Immature natural killer cell (primary cell): ENCODE measurements around the gene ACTG2. TPM values are rescaled to one million over a fixed set of nuclear protein-coding genes. Genes with fewer than 3 reads are reported as not detected.
"Not testable (repeated sequence)": the region's sequence is repeated elsewhere in the genome, so short reads cannot be mapped to it uniquely, and the experiment has no call there.

Experiments used
- DNase-seq, 3 donors: peaks; one replicate each; pipeline ENCODE4 v3.0.0; 2022; ENCODE audit warnings: mixed read lengths in 1 of 3
- H3K27ac Mint-ChIP-seq, 6 donors: one replicate each; pipeline ENCODE4 v1.8.0; 2020; ENCODE audit warnings: mixed read lengths in 6 of 6, mild to moderate bottlenecking in 5 of 6, inconsistent platforms in 4 of 6, moderate library complexity in 3 of 6
- H3K27me3 Mint-ChIP-seq, 3 donors: one replicate each; pipeline ENCODE4 v1.8.0; 2020 to 2021; ENCODE audit warnings: low read depth in 3 of 3, mild to moderate bottlenecking in 3 of 3, mixed read lengths in 3 of 3, moderate library complexity in 3 of 3, inconsistent platforms in 1 of 3
- H3K36me3 Mint-ChIP-seq, 3 donors: one replicate each; pipeline ENCODE4 v1.8.0; 2020; ENCODE audit warnings: mixed read lengths in 3 of 3, inconsistent platforms in 2 of 3, mild to moderate bottlenecking in 2 of 3
- H3K4me1 Mint-ChIP-seq, 2 donors: one replicate each; pipeline ENCODE4 v1.8.0; 2020; ENCODE audit warnings: inconsistent platforms in 2 of 2, mild to moderate bottlenecking in 2 of 2, mixed read lengths in 2 of 2, moderate library complexity in 1 of 2
- H3K4me3 Mint-ChIP-seq, 5 donors: one replicate each; pipeline ENCODE4 v1.8.0; 2020; ENCODE audit warnings: mild to moderate bottlenecking in 5 of 5, mixed read lengths in 5 of 5, inconsistent platforms in 3 of 5, moderate library complexity in 3 of 5
- H3K9me3 Mint-ChIP-seq, 6 donors: one replicate each; pipeline ENCODE4 v1.8.0; 2020; ENCODE audit warnings: mild to moderate bottlenecking in 6 of 6, mixed read lengths in 6 of 6, inconsistent platforms in 4 of 6, moderate library complexity in 3 of 6
- polyA plus RNA-seq, 3 donors: library from polyadenylated mRNA; unstranded; fragments of 300-500 nt; fragmentation: Illumina TruSeq; gene quantifications; one replicate each; pipeline ENCODE4 v1.2.3, GENCODE V29; 2021

ACTG2 gene
- not detected for polyA plus RNA-seq

DNA sequence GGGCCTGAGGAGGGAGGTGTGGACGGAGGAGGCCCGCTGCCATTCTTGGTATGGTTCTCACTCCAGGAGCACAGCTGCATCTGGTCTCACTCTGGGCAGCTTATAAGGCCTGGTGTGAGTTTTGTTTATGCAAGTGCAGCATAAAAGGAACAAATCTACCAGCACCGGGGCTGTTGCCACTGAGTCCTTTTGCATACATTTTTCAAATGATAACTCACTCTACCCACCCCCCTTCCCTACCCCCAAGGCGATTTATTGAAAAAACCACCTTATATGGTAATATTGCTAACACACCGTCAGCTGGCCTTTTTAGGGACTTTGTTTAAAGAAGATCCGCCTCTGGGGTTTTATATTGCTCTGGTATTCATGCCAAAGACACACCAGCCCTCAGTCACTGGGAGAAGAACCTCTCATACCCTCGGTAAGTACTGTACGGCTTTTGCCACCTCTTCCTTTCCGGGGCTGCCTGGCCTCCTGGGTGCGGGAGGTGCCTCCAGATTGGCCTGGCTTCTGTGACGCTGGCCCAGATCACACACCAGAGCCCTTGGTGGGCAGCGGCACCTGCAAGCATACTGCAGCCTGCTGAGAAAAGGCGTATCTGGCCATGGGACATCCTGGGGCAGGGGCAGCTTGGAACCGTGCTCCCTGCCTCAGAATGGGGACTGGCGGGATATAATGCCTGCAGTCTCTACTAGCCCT is at the start of gene ACTG2:
ACTG2 (plus strand) TSS at position 378 of the 699 bp plus-strand sequence. CDS start 8,304 bp downstream, outside the sequence.
- Mint-ChIP-seq H3K27me3 (peaks cover 0 to 7% (median 2%) of the 10 kb centered on the region in 3 donors), H3K9me3 (no peaks in the 10 kb centered on the region), H3K4me3 (no peak within 1 kb of the TSS), H3K27ac (peak within 1 kb of the TSS in 2 of 6 donors; percentile 34 to 66), H3K36me3 (no peaks in the 10 kb centered on the region), H3K4me1 (peaks cover 24 to 30% of the 10 kb centered on the region in 2 donors)
- DNase-seq = no peak

DNA sequence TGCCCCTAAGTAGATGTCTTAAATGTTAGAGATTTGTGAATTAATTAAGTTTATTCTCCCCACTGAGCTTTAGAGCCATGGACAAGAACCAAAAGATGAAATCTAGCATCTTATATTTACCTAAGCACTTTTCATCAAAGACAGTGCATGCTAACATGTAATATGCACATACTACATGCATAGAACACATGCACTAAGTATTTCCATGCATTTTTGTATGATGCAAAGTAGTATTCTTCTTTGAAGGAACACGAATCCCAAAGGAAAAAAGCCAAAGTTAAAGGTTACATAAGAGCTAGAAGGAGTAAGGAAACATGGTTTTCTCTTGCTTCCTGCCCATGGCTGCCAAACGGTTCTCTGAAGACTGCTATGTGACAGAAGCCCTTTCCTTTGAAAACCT is 48.7 kb upstream of the ACTG2 start:
- peaks cover 13 to 15% of the 10 kb centered on the region in 2 donors for H3K4me1 Mint-ChIP-seq
- no peak overlapping the region for H3K27ac Mint-ChIP-seq
- no peak overlapping the region for H3K4me3 Mint-ChIP-seq
- no peaks in the 10 kb centered on the region for H3K9me3 Mint-ChIP-seq
- peaks cover 17 to 39% (median 30%) of the 10 kb centered on the region in 3 donors for H3K36me3 Mint-ChIP-seq
- H3K27me3 Mint-ChIP-seq = no peaks in the 10 kb centered on the region
- no peak for DNase-seq

DNA sequence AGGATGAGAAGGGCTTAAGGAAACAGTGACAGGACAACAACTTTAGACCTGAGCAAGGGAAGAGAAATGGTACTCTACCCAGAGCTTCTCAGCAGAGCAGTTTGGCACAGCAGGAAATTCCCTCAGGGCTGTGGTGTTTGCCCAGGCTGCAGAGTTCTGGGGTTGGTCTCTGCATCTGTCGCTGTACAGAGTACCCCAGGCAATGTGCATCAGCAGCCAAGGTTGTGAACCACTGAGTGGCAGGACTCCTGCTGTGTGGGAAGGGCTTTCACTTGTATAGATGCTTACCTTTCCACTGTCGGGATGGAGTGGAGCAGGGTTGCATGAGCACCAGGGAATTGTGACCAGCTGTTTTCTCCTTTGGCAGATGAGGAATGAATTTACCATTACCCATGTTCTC is 42.8 kb upstream of the ACTG2 start:
- Mint-ChIP-seq H3K9me3 (no peaks in the 10 kb centered on the region), H3K4me1 (no peaks in the 10 kb centered on the region), H3K4me3 (no peak overlapping the region), H3K36me3 (peaks cover 21 to 59% (median 32%) of the 10 kb centered on the region in 3 donors), H3K27me3 (peaks cover 0 to 3% (median 0%) of the 10 kb centered on the region in 3 donors), H3K27ac (no peak overlapping the region)
- no peak for DNase-seq

- Mint-ChIP-seq H3K4me3 (no peak overlapping the region), H3K4me1 (no peaks in the 10 kb centered on the region), H3K27me3 (peaks cover 0 to 3% (median 0%) of the 10 kb centered on the region in 3 donors), H3K9me3 (no peaks in the 10 kb centered on the region), H3K27ac (peak overlapping the region in 2 of 6 donors; percentile 25 to 51), H3K36me3 (peaks cover 23 to 62% (median 34%) of the 10 kb centered on the region in 3 donors)
- DNase-seq = no peak
Observed at GRCh38 chr2:73851274-73851673, 41.5 kb upstream of the ACTG2 start.

DNA sequence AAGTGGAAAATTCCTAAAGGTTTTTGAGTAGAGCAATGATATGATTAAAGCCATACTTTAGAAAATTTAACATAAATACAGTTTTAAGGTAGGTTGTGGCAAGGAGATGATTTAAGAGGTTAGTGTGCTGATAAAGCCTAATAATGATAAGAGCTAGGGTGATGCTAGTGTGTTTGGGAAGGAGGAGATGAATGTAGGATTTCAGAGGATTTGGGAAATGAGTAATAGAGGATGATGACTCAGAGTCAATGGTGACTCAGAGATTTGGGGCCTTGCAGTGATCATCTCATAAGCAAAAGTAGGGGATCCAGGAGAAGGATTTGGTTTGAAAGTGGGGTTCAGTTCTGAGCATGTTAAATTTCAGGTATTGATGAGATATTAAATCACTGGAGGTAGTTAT is 40.8 kb upstream of the ACTG2 start:
- Mint-ChIP-seq H3K4me3 (no peak overlapping the region), H3K27ac (no peak overlapping the region), H3K4me1 (no peaks in the 10 kb centered on the region), H3K9me3 (no peaks in the 10 kb centered on the region), H3K36me3 (peaks cover 30 to 64% (median 40%) of the 10 kb centered on the region in 3 donors), H3K27me3 (peaks cover 0 to 3% (median under 1%) of the 10 kb centered on the region in 3 donors)
- DNase-seq = no peak

- H3K9me3 Mint-ChIP-seq = no peaks in the 10 kb centered on the region
- peak overlapping the region in 1 of 6 donors; percentile 16 for H3K27ac Mint-ChIP-seq
- no peak overlapping the region for H3K4me3 Mint-ChIP-seq
- no peaks in the 10 kb centered on the region for H3K4me1 Mint-ChIP-seq
- H3K27me3 Mint-ChIP-seq = peaks cover 0 to 2% (median 0%) of the 10 kb centered on the region in 3 donors
- no peak for DNase-seq
- peaks cover 35 to 62% (median 36%) of the 10 kb centered on the region in 3 donors for H3K36me3 Mint-ChIP-seq
Observed at GRCh38 chr2:73855526-73855925, 37.3 kb upstream of the ACTG2 start.

DNA sequence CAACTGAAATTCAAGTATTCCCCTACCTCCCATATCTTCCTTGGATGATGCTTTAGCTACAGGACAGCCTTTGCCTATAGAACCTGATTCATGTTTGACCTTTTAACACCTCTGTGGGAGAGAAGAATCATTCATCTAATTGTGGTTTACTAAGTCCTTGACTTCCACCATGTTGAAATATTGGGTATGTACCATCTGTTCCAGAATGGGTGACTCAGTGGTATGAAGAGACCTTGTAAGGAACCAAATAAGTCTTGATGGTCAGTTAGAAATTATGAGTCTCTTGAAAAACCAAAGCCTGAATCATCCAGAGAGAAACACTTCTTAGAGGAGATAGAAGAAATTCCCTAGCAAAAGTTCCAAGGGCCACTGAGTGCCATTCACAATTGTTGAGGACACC is 36.6 kb upstream of the ACTG2 start:
- no peak overlapping the region for H3K4me3 Mint-ChIP-seq
- H3K9me3 Mint-ChIP-seq = no peaks in the 10 kb centered on the region
- H3K36me3 Mint-ChIP-seq = peaks cover 36 to 63% (median 36%) of the 10 kb centered on the region in 3 donors
- no peak overlapping the region for H3K27ac Mint-ChIP-seq
- peaks cover 0 to 2% (median 0%) of the 10 kb centered on the region in 3 donors for H3K27me3 Mint-ChIP-seq
- no peaks in the 10 kb centered on the region for H3K4me1 Mint-ChIP-seq
- DNase-seq = no peak

- no peak for DNase-seq
- peaks cover 41 to 72% (median 53%) of the 10 kb centered on the region in 3 donors for H3K36me3 Mint-ChIP-seq
- H3K9me3 Mint-ChIP-seq = no peaks in the 10 kb centered on the region
- no peaks in the 10 kb centered on the region for H3K4me1 Mint-ChIP-seq
- H3K27me3 Mint-ChIP-seq = peaks cover 0 to 2% (median 0%) of the 10 kb centered on the region in 3 donors
- H3K27ac Mint-ChIP-seq = no peak overlapping the region
- no peak overlapping the region for H3K4me3 Mint-ChIP-seq
Observed at GRCh38 chr2:73859721-73860586, 32.9 kb upstream of the ACTG2 start.

GRCh38 chr2:73862987-73863386 is 29.8 kb upstream of the ACTG2 start:
- Mint-ChIP-seq H3K27ac (no peak overlapping the region), H3K4me3 (no peak overlapping the region), H3K36me3 (peaks cover 25 to 55% (median 44%) of the 10 kb centered on the region in 3 donors), H3K9me3 (no peaks in the 10 kb centered on the region), H3K27me3 (no peaks in the 10 kb centered on the region), H3K4me1 (no peaks in the 10 kb centered on the region)
- no peak for DNase-seq

- Mint-ChIP-seq H3K4me1 (no peaks in the 10 kb centered on the region), H3K36me3 (peaks cover 18 to 41% (median 32%) of the 10 kb centered on the region in 3 donors), H3K4me3 (no peak overlapping the region), H3K9me3 (no peaks in the 10 kb centered on the region), H3K27ac (peak overlapping the region in 1 of 6 donors; percentile 34), H3K27me3 (peaks cover 0 to 2% (median 0%) of the 10 kb centered on the region in 3 donors)
- no peak for DNase-seq
Observed at GRCh38 chr2:73868204-73868978, 24.4 kb upstream of the ACTG2 start.

DNA sequence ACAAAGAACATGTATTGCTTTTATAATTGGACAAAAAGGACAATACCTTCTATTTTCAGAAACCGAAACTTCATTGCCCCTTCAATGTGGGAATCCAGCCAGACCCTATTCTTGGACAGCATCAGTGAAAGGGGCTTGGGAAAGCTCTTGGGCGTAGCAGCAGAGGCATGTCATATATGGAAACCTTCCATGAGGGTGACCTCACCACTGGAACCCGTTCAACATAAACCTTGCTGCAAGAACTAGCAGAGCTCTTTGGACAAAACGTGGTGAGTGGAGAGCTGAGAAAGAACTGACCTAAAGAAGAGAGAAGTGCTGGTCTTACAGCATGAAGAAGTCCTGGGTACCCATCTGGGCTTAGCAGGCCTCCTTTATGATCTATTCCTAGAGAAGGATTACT is 22.7 kb upstream of the ACTG2 start:
- H3K27ac Mint-ChIP-seq = no peak overlapping the region
- peaks cover 0 to 2% (median 0%) of the 10 kb centered on the region in 3 donors for H3K27me3 Mint-ChIP-seq
- no peaks in the 10 kb centered on the region for H3K4me1 Mint-ChIP-seq
- no peak for DNase-seq
- no peaks in the 10 kb centered on the region for H3K9me3 Mint-ChIP-seq
- H3K4me3 Mint-ChIP-seq = no peak overlapping the region
- H3K36me3 Mint-ChIP-seq = peaks cover 11 to 27% (median 21%) of the 10 kb centered on the region in 3 donors

- peaks cover 0 to 6% (median 2%) of the 10 kb centered on the region in 3 donors for H3K27me3 Mint-ChIP-seq
- H3K36me3 Mint-ChIP-seq = peaks cover 3 to 6% (median 6%) of the 10 kb centered on the region in 3 donors
- H3K9me3 Mint-ChIP-seq = no peaks in the 10 kb centered on the region
- H3K27ac Mint-ChIP-seq = no peak overlapping the region
- peak in 2 of 3 donors; percentile 1 to 14 for DNase-seq
- H3K4me1 Mint-ChIP-seq = peaks cover 0 to 4% of the 10 kb centered on the region in 2 donors
- H3K4me3 Mint-ChIP-seq = no peak overlapping the region
Observed at GRCh38 chr2:73877071-73877802, 15.6 kb upstream of the ACTG2 start.

GRCh38 chr2:73877984-73878383 is 14.8 kb upstream of the ACTG2 start:
- not testable (repeated sequence) for H3K36me3 Mint-ChIP-seq, DNase-seq, H3K27ac Mint-ChIP-seq, H3K27me3 Mint-ChIP-seq, H3K4me3 Mint-ChIP-seq, H3K4me1 Mint-ChIP-seq, H3K9me3 Mint-ChIP-seq
